CD4-positive, alpha-beta T cell treated with Interleukin-2 at 100 ng/mL for 4 hours (primary cell): Measurements from ENCODE around the gene RAB38.

ENCODE experiments used
- DNase-seq: peaks from one replicate; pipeline ENCODE4 v3.0.0-alpha.2; 2020; ENCODE audit warnings: low spot score

RAB38 gene

DNA sequence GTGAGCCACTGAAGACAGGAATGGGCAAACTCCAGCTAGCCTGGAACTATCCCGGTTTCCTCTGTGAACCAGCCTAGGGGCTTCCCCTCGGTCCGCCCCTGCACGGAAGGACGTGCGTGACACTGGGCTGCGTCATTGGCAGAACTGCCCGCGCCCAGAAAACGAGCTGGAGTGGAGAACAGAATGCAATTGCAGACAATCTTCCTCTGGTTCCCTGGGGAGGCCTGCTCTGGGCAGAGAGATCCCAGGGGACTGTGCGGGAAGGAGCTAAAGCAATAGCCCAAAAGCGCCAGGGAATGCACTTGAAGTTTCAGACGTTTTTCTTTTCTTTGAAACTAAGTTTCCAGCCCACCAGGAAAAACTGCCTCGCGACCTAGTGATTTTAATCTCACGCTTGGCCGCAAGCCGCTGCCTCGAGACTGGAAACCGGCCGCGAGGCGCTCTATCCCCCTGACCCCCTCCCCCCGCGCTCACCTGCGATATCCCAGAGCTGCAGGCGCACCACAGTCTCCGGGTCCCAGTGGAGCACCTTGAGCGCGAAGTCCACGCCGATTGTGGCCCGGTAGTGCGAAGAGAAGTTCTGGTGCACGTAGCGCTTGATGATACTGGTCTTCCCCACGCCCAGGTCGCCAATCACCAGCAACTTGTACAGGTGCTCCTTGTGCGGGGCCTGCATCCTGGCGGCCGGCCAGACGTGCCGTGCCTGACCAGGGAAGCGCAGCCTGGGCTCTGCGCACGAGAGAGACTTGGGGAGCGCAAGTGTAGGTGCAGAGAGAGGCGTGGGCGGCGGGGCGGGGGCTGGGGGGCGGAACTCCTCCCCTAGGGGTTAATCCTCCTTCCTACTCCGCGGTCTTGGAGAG, at the start of gene RAB38:
TSS of gene RAB38 (minus strand) at position 735 of the 860 bp plus-strand sequence. CDS start at position 676, 59 bp downstream.
- peak; percentile 14 for DNase-seq

DNA sequence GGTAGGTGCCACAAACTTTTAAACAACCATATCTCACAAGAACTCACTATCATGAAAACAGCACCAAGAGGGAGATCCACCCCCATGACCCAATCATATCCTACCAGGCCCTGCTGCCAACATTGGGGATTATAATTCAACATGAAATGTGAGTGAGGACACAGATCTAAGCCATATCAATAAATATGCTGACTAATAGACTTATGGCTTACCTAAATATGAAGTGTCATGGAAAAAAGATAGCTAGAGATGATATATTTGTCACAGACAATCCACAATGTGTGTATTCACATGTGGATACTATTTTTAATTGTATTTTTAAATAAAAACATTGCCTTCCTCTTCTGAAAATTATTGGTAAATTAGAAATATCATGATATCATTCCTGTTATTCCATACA, 38.2 kb upstream of the RAB38 start:
- no peak for DNase-seq

DNA sequence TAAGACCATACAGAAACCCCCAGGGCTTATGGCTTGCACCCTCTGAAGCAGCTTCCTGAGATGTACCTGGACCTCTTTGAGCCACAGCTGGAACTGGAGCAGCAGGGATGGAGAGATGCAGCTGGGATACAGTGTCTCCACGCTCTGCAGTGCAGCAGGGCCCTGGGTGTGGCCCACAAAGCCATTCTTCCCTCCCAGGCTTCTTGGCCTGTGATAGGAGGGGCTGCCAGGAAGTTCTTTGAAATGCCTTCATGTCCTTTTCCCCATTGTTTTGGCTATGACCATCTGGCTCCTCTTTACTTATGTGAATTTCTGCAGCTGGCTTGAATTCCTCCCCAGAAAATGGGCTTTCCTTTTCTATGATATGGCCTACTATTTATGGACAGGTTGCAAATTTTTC, 37.1 kb upstream of the RAB38 start:
- DNase-seq, result no peak

GRCh38 chr11:88208745-88209144, 33.5 kb upstream of the RAB38 start:
- no peak for DNase-seq

GRCh38 chr11:88206751-88207150, 31.5 kb upstream of the RAB38 start:
- no peak for DNase-seq

GRCh38 chr11:88204353-88204752, 29.1 kb upstream of the RAB38 start:
- DNase-seq, result no peak

GRCh38 chr11:88203604-88204003, 28.4 kb upstream of the RAB38 start:
- no peak for DNase-seq

- DNase-seq, result no peak
Observed at GRCh38 chr11:88202498-88202897, 27.3 kb upstream of the RAB38 start.

GRCh38 chr11:88196393-88196792, 21.1 kb upstream of the RAB38 start:
- DNase-seq, result no peak

- DNase-seq, result no peak
Observed at GRCh38 chr11:88195908-88196307, 20.7 kb upstream of the RAB38 start.

- no peak for DNase-seq
Observed at GRCh38 chr11:88194990-88195389, 19.7 kb upstream of the RAB38 start.

DNA sequence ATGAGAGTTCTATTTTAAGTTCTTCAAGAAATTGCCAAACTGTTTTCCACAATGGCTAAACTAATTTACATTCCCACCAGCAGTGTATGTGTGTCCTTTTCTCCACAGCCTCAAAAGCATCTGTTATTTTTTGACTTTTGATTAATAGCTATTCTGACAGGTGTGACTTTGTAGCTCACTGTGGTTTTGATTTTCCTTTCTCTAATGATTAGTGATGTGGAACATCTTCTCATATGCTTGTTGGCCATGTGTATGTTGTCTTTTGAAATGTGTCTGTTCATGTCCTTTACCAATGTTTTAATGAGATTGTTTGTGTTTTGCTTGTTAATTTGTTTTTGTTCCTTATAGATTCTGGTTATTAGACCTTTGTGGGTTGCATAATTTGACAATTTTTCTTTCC, 18.0 kb upstream of the RAB38 start:
- DNase-seq, result no peak

GRCh38 chr11:88188932-88189253, 13.7 kb upstream of the RAB38 start:
- DNase-seq, result no peak

DNA sequence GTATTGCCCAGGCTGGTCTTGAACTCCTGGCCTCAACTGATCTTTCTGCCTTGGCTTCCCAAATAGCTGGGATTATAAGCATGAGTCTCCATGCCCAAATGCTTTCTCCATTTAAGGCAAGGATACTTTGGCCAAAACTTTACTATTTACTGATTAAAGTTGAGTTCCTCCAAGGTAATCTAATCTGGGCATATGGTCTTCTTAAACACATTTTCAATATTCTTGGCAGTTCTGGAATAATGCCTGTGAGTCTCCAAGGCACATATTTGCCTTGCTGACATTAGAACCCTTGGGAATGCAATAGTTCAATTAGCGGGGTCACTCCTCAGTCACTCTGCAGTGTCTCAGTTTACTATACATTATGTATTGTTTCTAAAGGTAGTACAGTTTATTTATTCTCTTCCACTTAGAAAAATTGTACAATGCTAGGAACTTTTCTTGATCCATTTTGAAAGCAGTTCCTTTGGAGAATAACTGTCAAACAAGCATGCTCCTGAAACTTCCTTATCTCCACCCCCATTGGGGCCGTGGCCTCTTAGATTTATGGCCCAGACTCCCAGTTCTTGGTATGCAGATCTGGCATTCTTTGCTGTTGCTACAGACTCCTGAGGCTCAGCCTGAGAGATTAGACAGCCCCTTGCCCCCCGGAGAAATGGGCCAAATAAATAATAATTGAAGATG, 13.1 kb upstream of the RAB38 start:
- no peak for DNase-seq

DNA sequence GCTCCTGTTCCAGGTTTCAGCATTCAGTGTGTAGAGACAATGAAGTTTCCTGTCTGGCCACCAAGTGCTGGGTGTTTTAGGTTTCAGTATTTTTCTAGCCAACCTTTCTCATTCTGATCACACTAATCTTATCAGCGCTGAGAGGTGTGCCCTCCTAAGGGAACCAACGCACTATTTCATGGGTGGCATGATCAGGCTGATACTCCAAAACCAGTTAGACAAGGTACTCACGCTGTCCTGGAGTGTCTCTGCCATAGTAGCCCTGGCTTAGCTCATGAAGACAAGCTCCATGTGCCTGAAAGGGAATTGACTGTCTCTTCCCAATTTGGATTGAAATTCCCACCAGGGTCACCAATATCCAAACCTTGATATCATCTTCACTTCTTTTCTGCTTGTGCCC, 8.0 kb upstream of the RAB38 start:
- no peak for DNase-seq

GRCh38 chr11:88181776-88182175, 6.5 kb upstream of the RAB38 start:
- DNase-seq, result no peak

DNA sequence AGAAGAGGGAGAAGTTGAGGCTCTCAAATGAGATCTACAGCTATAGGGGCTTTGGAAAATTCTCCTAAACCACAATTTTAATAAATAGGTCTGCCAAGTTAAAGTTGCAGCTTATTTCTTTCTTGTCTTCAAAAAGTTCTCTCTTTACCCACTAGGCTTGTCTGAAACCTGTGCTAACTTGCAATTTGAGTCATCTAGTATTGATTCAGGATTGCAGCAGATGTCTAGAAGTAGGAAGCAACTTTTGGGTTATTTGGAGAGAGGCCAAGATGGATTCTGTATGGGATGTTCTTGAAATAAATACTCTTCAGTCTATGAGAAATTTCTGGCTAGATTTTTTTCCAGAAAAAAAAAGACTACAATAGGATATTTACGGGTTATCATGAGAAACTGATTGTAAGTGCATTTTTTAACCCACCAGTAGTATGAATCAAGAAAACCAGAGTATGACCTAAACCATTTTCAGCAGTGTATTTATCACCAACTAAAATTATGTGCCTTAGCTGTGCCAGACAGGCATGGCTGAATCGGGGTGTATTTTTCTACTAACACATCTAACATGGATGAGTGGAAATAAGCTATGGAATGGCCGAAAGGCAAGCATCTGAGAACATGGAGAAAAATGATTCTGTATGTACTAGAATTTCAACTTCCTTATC, 4.9 kb upstream of the RAB38 start:
- DNase-seq, result no peak

- peak; percentile 23 for DNase-seq
Observed at GRCh38 chr11:88179141-88179540, 3.9 kb upstream of the RAB38 start.

DNA sequence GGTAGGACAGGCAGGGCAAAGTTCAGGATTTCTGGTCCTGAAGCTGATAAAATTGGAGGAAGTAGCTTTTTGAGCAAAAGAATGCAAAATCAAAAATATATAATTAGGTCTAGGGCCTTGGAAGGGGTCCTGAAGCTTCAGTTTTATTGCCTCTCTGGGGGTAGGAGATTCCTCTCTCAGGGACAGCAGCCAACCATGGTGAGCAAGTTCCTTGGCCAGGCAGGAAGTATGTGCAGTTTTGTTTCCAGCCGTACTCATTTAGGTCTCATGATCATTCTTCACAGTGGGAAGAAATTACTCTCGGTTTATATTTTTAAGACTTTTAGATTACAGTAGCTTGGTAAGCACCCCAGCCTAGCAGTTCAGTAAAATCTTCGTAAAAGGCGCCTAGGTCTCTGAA, 2.9 kb upstream of the RAB38 start:
- no peak for DNase-seq

DNA sequence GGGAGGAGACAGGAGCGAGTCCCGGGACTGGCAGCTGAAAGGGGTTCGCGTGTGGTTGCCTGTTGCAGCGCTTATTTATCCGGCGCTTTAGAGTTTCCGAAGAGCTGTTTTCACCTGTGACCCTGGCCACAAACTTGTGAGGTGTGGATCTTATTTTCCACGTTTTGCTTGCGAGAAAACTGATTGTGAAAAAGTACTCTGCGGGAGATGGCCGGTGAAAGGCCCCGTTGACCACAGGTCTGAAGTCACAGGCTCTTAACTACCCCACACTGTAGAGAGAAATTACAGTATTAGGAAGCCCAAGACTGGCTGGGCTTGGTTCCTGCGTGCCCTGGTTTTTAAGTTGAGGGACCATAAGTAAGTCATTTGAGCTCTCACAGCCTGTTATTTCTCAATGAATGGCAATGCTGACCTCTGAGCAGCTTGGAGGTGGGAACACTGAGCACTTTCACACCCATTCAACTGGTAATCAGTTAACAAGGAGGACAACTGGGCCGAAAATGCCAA, 379 bp upstream of the RAB38 start:
- DNase-seq, result no peak

DNA sequence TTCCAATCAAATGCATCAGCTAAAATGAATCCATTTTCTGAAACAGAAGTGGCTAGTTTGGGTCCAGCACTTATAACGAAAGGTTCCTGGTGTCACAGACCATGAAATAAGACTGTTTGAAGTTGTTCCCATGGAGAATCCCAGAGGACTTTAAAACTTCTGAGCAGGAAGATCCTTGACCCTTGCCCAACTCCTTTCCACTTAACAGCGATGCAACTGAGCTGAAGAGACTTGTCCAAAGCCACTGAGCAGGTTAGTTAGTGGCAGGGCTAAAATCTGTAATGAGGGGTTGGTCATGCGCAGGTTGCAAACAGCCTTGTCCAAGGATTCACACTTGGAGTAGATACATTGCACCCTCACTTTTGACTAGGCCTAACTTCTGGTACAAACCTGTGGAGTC, 1.3 kb downstream of the RAB38 start:
- DNase-seq, result no peak

DNA sequence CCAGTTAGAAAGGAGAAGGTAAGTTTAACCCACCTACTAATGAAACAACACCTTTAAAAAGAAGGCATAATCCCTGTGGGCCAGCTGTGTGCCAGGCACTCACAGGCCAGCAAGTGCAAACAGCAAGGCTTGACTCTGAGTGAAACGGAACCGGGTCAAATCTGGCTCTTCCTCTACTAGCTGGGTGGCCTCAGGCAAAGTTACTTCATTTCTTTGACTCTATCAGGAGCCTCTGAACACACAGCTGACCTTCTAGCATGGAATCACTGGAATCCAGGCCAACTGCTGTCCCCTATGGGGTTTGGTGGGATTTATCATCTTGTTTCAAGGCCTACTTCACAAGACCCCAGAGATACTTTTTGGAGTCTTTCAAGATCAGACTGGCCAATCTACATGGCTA, 3.3 kb downstream of the RAB38 start:
- no peak for DNase-seq

DNA sequence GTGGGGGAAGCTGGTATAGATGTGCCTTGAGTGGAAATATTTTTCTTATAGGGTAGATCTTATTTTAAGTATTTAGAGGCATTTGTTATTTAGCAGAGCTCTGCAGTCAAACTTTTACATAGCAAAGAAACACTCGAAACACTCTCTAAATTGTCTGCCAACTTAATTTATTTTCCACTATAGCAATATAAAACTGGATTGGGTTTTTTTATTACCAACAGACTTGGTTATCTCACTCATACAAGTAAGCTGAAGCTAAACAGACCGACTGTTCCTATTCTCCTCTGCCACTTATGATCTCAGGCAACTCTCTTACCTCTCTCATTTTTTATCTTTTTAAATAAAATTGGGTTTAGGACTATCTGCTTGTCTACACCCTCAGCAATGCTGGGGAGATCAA, 4.6 kb downstream of the RAB38 start:
- DNase-seq, result no peak
